COLO668 (cell line): ENCODE data around the gene ZNG1F.
"Not testable (repeated sequence)": the region's sequence is repeated elsewhere in the genome, so short reads cannot be mapped to it uniquely, and the experiment has no call there.

Experiments used
- DNase-seq: peaks from one replicate; lab custom pipeline; 2025; ENCODE audit not compliant: unreplicated experiment; lab: John Stamatoyannopoulos, UW

ZNG1F gene

GRCh38 chr9:41087157-41087780 lies 101.8 kb downstream of the ZNG1F start:
- DNase-seq, result not testable (repeated sequence)

- DNase-seq, result not testable (repeated sequence)
Observed at GRCh38 chr9:41086685-41087084, 102.4 kb downstream of the ZNG1F start.

- not testable (repeated sequence) for DNase-seq
Observed at GRCh38 chr9:41086215-41086614, 102.9 kb downstream of the ZNG1F start.

- DNase-seq, result not testable (repeated sequence)
Observed at GRCh38 chr9:41082358-41082757, 106.8 kb downstream of the ZNG1F start.
